ENCODE results near the gene KIF1A. TPM values are rescaled to one million over a fixed set of nuclear protein-coding genes. Genes with fewer than 3 reads are reported as not detected.
A peak's percentile ranks its signal among the peaks of the same experiment; 100 is the strongest.

KIF1A gene
- total RNA-seq, 2 experiments from 2014 or later = 3.3 to 3.8 TPM

- Mint-ChIP-seq H3K36me3 (no peaks in the 10 kb centered on the region), H3K27ac (no peak overlapping the region), H3K27me3 (no peaks in the 10 kb centered on the region), H3K4me3 (no peak overlapping the region), H3K4me1 (ENCODE audit: low read depth) (no peaks in the 10 kb centered on the region), H3K9me3 (no peaks in the 10 kb centered on the region)
- CTCF ChIA-PET = no interaction called here
- no peak for DNase-seq
- intact Hi-C loops (cut with micrococcal nuclease) = no loop called here
- POLR2A ChIA-PET = no interaction called here
These were observed 45.2 kb downstream of the KIF1A start for GRCh38 chr2:240774856-240775255.

- ChIA-PET POLR2A (no interaction called here), CTCF (interaction anchor here (1.3 kb wide), 1 partner anchor 255 kb away, joined by 3 read pairs; no protein-coding TSS in a partner anchor)
- intact Hi-C loops (cut with micrococcal nuclease) = no loop called here
These were observed 50.9 kb downstream of the KIF1A start for GRCh38 chr2:240769096-240769495.

DNA sequence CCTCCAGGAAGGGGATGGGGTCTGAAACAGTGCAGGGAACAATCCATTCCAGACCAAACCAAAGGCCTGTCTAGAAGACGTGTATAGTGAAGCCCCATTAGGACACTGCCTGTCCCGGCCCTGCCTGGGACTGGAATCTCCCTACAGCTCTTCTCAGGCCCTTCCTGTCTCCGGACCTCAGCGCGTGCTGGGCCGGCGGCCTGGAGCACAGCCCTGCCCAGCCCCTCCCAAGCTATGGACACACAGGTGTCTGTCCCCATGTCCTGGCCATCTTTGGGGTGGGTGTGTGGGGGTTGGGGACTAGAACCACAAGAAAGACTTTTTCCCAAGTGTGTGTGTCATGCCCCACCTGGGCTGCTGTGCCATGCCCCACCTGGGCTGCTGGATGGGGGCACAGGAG lies 51.8 kb downstream of the KIF1A start:
- Mint-ChIP-seq H3K27me3 (no peaks in the 10 kb centered on the region), H3K4me3 (no peak overlapping the region), H3K4me1 (ENCODE audit: low read depth) (no peaks in the 10 kb centered on the region), H3K36me3 (no peaks in the 10 kb centered on the region), H3K9me3 (no peaks in the 10 kb centered on the region), H3K27ac (no peak overlapping the region)
- DNase-seq = no peak
- intact Hi-C loops (cut with micrococcal nuclease) = no loop called here
- CTCF ChIA-PET = no interaction called here
- POLR2A ChIA-PET = no interaction called here

More at GRCh38 chr2:240769096-240769495, 50.9 kb downstream of the KIF1A start:
- DNase-seq = no peak
- Mint-ChIP-seq H3K27me3 (no peaks in the 10 kb centered on the region), H3K36me3 (no peaks in the 10 kb centered on the region), H3K27ac (no peak overlapping the region), H3K4me3 (no peak overlapping the region), H3K9me3 (no peaks in the 10 kb centered on the region), H3K4me1 (ENCODE audit: low read depth) (no peaks in the 10 kb centered on the region)

DNA sequence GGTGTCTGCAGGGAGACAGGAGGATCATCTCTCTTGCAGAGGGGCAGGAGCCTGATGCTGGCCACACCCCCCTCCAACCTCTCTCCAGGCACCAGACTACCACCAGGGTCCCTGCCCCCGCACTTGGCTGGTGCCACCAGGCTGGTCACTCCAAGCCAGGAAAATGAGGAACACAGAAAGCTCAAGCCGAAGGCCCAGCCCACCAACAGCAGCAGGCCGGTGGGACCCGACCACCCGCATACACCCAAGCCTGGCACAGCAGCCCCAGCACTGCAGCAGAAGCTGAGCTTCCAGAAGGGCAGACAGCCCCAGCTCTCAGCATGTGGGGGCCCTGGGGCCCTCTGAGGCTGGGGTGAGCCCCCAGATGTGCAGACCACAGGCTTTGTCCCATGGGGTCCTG lies 52.7 kb downstream of the KIF1A start:
- Mint-ChIP-seq H3K4me3 (no peak overlapping the region), H3K36me3 (no peaks in the 10 kb centered on the region), H3K9me3 (no peaks in the 10 kb centered on the region), H3K4me1 (ENCODE audit: low read depth) (no peaks in the 10 kb centered on the region), H3K27ac (no peak overlapping the region), H3K27me3 (no peaks in the 10 kb centered on the region)
- intact Hi-C loops (cut with micrococcal nuclease) = no loop called here
- CTCF ChIA-PET = no interaction called here
- no peak for DNase-seq
- POLR2A ChIA-PET = no interaction called here

- CTCF ChIA-PET = no interaction called here
- no peaks in the 10 kb centered on the region for H3K4me1 Mint-ChIP-seq (ENCODE audit: low read depth)
- POLR2A ChIA-PET = no interaction called here
- no peak for DNase-seq
- H3K4me3 Mint-ChIP-seq = no peak overlapping the region
- no peak overlapping the region for H3K27ac Mint-ChIP-seq
- no peaks in the 10 kb centered on the region for H3K36me3 Mint-ChIP-seq
- intact Hi-C loops (cut with micrococcal nuclease) = no loop called here
- H3K27me3 Mint-ChIP-seq = no peaks in the 10 kb centered on the region
- H3K9me3 Mint-ChIP-seq = no peaks in the 10 kb centered on the region
These were observed 53.9 kb downstream of the KIF1A start for GRCh38 chr2:240766072-240766471.

- Mint-ChIP-seq H3K9me3 (no peaks in the 10 kb centered on the region), H3K36me3 (no peaks in the 10 kb centered on the region), H3K4me1 (ENCODE audit: low read depth) (no peaks in the 10 kb centered on the region), H3K4me3 (no peak overlapping the region), H3K27ac (no peak overlapping the region), H3K27me3 (no peaks in the 10 kb centered on the region)
- ChIA-PET CTCF (no interaction called here), POLR2A (no interaction called here)
- intact Hi-C loops (cut with micrococcal nuclease) = no loop called here
- no peak for DNase-seq
These were observed 55.0 kb downstream of the KIF1A start for GRCh38 chr2:240765007-240765406.

GRCh38 chr2:240764605-240765004 lies 55.4 kb downstream of the KIF1A start:
- no peaks in the 10 kb centered on the region for H3K27me3 Mint-ChIP-seq
- no peak overlapping the region for H3K4me3 Mint-ChIP-seq
- CTCF ChIA-PET = no interaction called here
- intact Hi-C loops (cut with micrococcal nuclease) = no loop called here
- H3K9me3 Mint-ChIP-seq = no peaks in the 10 kb centered on the region
- no peak overlapping the region for H3K27ac Mint-ChIP-seq
- H3K36me3 Mint-ChIP-seq = no peaks in the 10 kb centered on the region
- POLR2A ChIA-PET = no interaction called here
- DNase-seq = no peak
- H3K4me1 Mint-ChIP-seq (ENCODE audit: low read depth) = peaks cover under 1% of the 10 kb centered on the region

DNA sequence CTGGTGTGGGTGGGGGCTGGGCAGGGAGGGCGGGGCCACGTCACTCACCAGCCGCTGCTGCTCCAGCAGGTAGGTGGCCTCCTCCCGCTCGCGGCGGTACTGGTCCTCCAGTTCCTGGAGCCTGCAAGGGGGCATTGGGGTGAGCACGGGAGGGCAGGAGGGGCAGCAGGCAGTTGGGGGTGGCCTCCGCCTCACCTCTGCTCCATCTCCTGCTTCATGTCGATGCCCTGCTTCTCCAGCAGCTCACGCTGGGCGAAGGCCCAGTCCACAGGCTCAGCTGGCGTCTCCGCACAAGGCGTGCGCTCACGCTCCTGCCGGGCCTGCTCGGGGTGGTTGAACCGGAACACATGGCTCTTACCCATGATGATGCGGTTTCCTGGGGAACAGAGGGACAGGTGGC lies 57.0 kb downstream of the KIF1A start:
- intact Hi-C loops (cut with micrococcal nuclease) = no loop called here
- H3K4me3 Mint-ChIP-seq = no peak overlapping the region
- ChIA-PET CTCF (no interaction called here), POLR2A (no interaction called here)
- no peaks in the 10 kb centered on the region for H3K9me3 Mint-ChIP-seq
- no peaks in the 10 kb centered on the region for H3K36me3 Mint-ChIP-seq
- no peaks in the 10 kb centered on the region for H3K27me3 Mint-ChIP-seq
- peaks cover 8% of the 10 kb centered on the region for H3K4me1 Mint-ChIP-seq (ENCODE audit: low read depth)
- no peak overlapping the region for H3K27ac Mint-ChIP-seq
- DNase-seq = no peak

- Mint-ChIP-seq H3K9me3 (no peaks in the 10 kb centered on the region), H3K4me1 (ENCODE audit: low read depth) (peaks cover 8% of the 10 kb centered on the region), H3K4me3 (no peak overlapping the region), H3K27ac (no peak overlapping the region), H3K27me3 (no peaks in the 10 kb centered on the region), H3K36me3 (no peaks in the 10 kb centered on the region)
- DNase-seq = no peak
- CTCF ChIA-PET = no interaction called here
- intact Hi-C loops (cut with micrococcal nuclease) = no loop called here
- POLR2A ChIA-PET = no interaction called here
These were observed 57.8 kb downstream of the KIF1A start for GRCh38 chr2:240762249-240762648.

DNA sequence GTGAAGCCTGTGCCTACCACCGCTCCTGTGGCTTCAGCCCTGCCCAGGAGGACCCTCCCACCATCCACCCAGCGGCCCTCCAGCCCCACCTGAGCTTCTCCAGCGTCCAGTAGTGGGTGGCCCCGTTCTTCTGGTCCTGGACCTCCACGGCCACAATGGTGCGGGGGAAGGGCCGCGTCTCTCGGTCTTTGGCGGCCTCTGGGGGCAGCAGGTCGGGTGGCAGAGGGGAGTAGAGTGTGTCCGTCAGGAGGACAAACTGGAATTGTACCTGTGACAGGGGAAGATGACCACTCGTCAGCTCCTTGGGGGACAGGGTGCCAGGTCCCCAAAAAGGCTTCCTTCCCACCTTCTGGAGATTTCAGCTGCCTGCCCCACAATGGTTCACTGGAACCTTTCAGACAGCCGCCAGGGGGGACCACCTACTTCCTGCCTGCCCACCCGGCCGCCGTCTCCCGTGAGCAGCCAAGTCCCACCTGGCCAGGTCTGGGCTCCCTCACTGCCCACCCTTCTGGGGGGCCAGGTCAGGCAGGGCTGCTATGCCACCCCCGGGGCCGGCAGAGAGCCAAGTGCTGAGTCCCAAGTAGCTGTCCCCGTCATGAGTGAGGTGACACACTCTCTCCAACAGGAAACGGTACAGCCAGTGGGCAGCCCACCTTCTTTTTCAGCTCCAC lies 59.3 kb downstream of the KIF1A start:
- Mint-ChIP-seq H3K27ac (no peak overlapping the region), H3K4me3 (no peak overlapping the region), H3K9me3 (no peaks in the 10 kb centered on the region), H3K4me1 (ENCODE audit: low read depth) (peaks cover 8% of the 10 kb centered on the region), H3K36me3 (no peaks in the 10 kb centered on the region), H3K27me3 (no peaks in the 10 kb centered on the region)
- intact Hi-C loops (cut with micrococcal nuclease) = no loop called here
- POLR2A ChIA-PET = no interaction called here
- CTCF ChIA-PET = interaction anchor here (1.0 kb wide), 1 partner anchor 9 kb away, joined by 4 read pairs; no protein-coding TSS in a partner anchor
- DNase-seq = no peak

GRCh38 chr2:240760121-240760520 lies 59.9 kb downstream of the KIF1A start:
- Mint-ChIP-seq H3K9me3 (no peaks in the 10 kb centered on the region), H3K27me3 (no peaks in the 10 kb centered on the region), H3K36me3 (no peaks in the 10 kb centered on the region), H3K27ac (no peak overlapping the region), H3K4me1 (ENCODE audit: low read depth) (peaks cover 8% of the 10 kb centered on the region), H3K4me3 (no peak overlapping the region)
- no peak for DNase-seq
- POLR2A ChIA-PET = no interaction called here
- CTCF ChIA-PET = no interaction called here
- intact Hi-C loops (cut with micrococcal nuclease) = no loop called here

- intact Hi-C loops (cut with micrococcal nuclease) = no loop called here
- H3K4me1 Mint-ChIP-seq (ENCODE audit: low read depth) = peaks cover 8% of the 10 kb centered on the region
- no peaks in the 10 kb centered on the region for H3K36me3 Mint-ChIP-seq
- CTCF ChIA-PET = no interaction called here
- H3K9me3 Mint-ChIP-seq = no peaks in the 10 kb centered on the region
- H3K27me3 Mint-ChIP-seq = no peaks in the 10 kb centered on the region
- POLR2A ChIA-PET = no interaction called here
- DNase-seq = peak; percentile 70
- no peak overlapping the region for H3K27ac Mint-ChIP-seq
- H3K4me3 Mint-ChIP-seq = no peak overlapping the region
These were observed 60.6 kb downstream of the KIF1A start for GRCh38 chr2:240759459-240759858.

DNA sequence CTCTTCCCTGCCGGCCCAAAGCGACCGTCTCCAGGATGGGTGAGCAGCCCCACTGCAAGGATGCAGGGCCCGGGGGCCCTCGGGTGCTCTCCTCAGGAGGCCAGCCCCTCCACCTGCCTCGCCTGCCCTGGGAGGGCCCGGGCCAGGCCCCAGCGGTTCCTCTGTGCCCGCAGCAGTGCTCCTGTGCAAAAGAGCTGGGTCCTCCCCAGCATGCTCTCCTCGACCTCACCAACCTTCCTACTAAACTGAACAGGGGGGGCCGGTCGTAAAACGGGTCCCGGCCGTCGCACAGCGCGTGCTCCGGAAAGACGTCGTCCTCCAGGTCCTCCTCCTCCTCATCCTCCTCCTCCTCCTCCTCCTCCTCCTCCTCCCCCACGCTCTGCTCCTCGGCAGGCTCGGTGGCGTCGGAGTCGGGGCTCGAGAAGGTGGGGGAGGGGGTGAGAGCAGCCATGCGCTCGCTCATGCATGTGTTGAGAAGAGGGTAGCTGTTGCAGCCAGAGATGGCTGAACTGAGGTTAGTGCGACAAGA lies 62.9 kb downstream of the KIF1A start:
- CTCF ChIA-PET = no interaction called here
- H3K27me3 Mint-ChIP-seq = no peaks in the 10 kb centered on the region
- DNase-seq = no peak
- no peaks in the 10 kb centered on the region for H3K36me3 Mint-ChIP-seq
- H3K4me1 Mint-ChIP-seq (ENCODE audit: low read depth) = peaks cover 8% of the 10 kb centered on the region
- H3K9me3 Mint-ChIP-seq = no peaks in the 10 kb centered on the region
- no peak overlapping the region for H3K27ac Mint-ChIP-seq
- H3K4me3 Mint-ChIP-seq = no peak overlapping the region
- intact Hi-C loops (cut with micrococcal nuclease) = no loop called here
- POLR2A ChIA-PET = no interaction called here
